Measurements from ENCODE around the gene NEK10. TPM values are rescaled to one million over a fixed set of nuclear protein-coding genes. Genes with fewer than 3 reads are reported as not detected.
A peak's percentile ranks its signal among the peaks of the same experiment; 100 is the strongest.

Gene NEK10
- total and polyA plus RNA-seq, 2 of the 4 experiments (the other 2 are of a cell fraction): 2.2 to 6.6 TPM

DNA sequence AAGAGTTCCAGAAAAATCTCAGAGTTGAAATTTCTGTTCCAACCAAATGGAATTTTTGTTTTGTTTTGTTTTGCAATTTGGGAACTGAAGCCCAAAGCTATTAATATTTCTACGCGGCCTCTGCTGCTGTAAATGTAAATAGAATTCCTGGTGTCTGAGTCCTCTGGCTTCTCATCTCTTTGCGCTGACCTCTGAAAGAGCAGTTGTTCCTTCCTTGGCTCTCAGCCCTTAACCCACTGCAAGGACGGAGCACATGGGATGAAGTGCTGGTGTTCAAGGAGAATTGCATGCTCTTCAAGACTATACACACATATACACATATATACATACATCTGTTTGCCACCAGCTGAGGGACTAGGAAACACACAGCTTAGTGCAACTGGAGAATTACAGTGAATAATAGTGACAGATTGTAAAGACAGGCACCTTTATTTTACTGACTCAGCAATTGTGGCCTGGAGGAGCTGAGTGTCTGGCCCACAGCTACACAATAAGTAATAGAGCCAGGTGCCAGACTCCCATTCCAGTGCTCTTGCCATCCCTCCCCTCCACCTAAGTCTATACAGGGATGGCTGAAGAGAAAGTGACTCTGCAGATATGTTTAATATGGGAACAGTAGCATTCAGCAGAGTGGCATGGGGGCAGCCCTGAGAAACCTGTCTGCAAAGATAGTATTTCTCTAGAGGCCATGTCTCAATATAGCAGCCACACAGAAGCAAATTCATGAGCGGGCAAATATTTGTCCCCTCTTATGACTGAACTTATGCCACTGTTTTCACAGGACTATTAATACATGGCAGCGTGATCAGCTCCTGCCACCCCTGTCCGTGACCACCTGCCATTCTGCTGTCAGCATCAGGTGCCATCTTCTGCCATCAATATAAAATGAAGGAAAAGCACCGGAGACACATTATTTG is 42.3 kb downstream of the NEK10 start:
- Histone ChIP-seq H2AK9ac (replicated peaks; ENCODE audit: low read depth, low read length, poor library complexity) (peak overlapping the region; percentile 34), H2AK5ac (ENCODE audit: low read depth, low read length) (peak overlapping the region; percentile 78; the same call in 1 of the 2 replicates), H2AFZ (replicated peaks; ENCODE audit: low read length, poor library complexity) (peak overlapping the region; percentile 34), H3K9me1 (ENCODE audit: insufficient read depth, low read length) (peaks cover 23% of the 10 kb centered on the region), H2BK120ac (ENCODE audit: low read depth, low read length) (peak overlapping the region; percentile 73), H4K91ac (ENCODE audit: insufficient read depth, low read depth, low read length) (peak overlapping the region; percentile 79), H3K4ac (ENCODE audit: low read depth, low read length) (peak overlapping the region; percentile 78), H3K4me2 (ENCODE audit: low read depth, low read length) (peak overlapping the region; percentile 38), H4K5ac (ENCODE audit: low read depth, low read length) (peak overlapping the region; percentile 71), H2BK20ac (ENCODE audit: low read depth, low read length) (peak overlapping the region; percentile 54), H3K79me1 (ENCODE audit: low read depth in 1 of 2, low read length in 2 of 2) (peaks cover 0 to 11% of the 10 kb centered on the region in 2 experiments; a peak in 3 of 4 replicates), H3K9me3 (ENCODE audit: control insufficient read depth, insufficient read depth, low read length) (no peaks in the 10 kb centered on the region), H3K27ac (ENCODE audit: insufficient read depth, low read length) (peak overlapping the region; percentile 68; the same call in 1 of the 2 replicates), H3K9ac (ENCODE audit: low read depth, low read length) (no peak overlapping the region), H3K27me3 (ENCODE audit: control insufficient read depth, insufficient read depth, low read length) (no peaks in the 10 kb centered on the region), H2BK15ac (ENCODE audit: low read depth, low read length) (peak overlapping the region; percentile 52; the same call in 2 of the 3 replicates), H3K14ac (replicated peaks; ENCODE audit: low read depth, low read length) (peak overlapping the region; percentile 53), H4K8ac (ENCODE audit: low read depth in 2 of 2, low read length in 2 of 2) (peak overlapping the region; percentile 9 to 44; a peak in 2 of 4 replicates), H3K18ac (ENCODE audit: low read depth, low read length) (peak overlapping the region; percentile 65), H3K23ac (ENCODE audit: low read depth, low read length) (no peak overlapping the region), H3K36me3 (ENCODE audit: control insufficient read depth, insufficient read depth, low read length) (no peaks in the 10 kb centered on the region; the same call in 1 of the 2 replicates), H2BK5ac (ENCODE audit: low read depth, low read length, poor library complexity, severe bottlenecking) (peak overlapping the region; percentile 76), H3K4me3 (ENCODE audit: insufficient read depth, low read depth, low read length) (no peak overlapping the region), H3K56ac (ENCODE audit: extremely low read depth, insufficient read depth, low read length) (no peak overlapping the region), H3K4me1 (ENCODE audit: control insufficient read depth, insufficient read depth, low read length) (peaks cover 22% of the 10 kb centered on the region), H4K20me1 (ENCODE audit: insufficient read depth, low read length) (no peaks in the 10 kb centered on the region)
- peak; percentile 95 for ATAC-seq (ENCODE audit: low read depth)
- in situ Hi-C loops (cut with MboI; ENCODE audit: low sequenced_read_pairs): no loop called here
- POLR2A ChIA-PET (ENCODE audit: unreplicated experiment): no interaction called here
- no TSS peak for BruUV-seq (replicated peaks)
- peak; percentile 98 for DNase-seq
- 100% methylated on average over 1 of the region's 8 CpGs; no CpG with 5 or more reads in 1 of the 2 experiments for whole genome bisulfite sequencing, 2 experiments (ENCODE audit: extremely low coverage in 2 of 2, insufficient read length in 1 of 2)
- intact Hi-C loops (cut with micrococcal nuclease): loop anchor here (1.0 kb wide), 2 partner anchors 15 to 42 kb away; partner anchors contain the start of gene NEK10
- TF ChIP-seq CEBPB (IDR thresholded peaks at IDR 0.05; ENCODE audit: low read depth, low read length): peak; percentile 64; the same call in 1 of the 2 replicates
- peak; percentile 65; the same call in 1 of the 2 replicates for TF ChIP-seq FOS (IDR thresholded peaks at IDR 0.05; ENCODE audit: low read depth, low read length)
- TF ChIP-seq MAFK (IDR thresholded peaks at IDR 0.05; ENCODE audit: low read depth, low read length): peak; percentile 99
- TF ChIP-seq MXI1 (IDR thresholded peaks at IDR 0.05; ENCODE audit: borderline replicate concordance, low read depth, low read length): peak; percentile 84; the same call in 1 of the 2 replicates
- TF ChIP-seq RFX5 (IDR thresholded peaks at IDR 0.05; ENCODE audit: low read depth, low read length): no peak
- no peak for TF ChIP-seq BHLHE40 (IDR thresholded peaks at IDR 0.05; ENCODE audit: low read depth, low read length)
- TF ChIP-seq, protein P1, sequence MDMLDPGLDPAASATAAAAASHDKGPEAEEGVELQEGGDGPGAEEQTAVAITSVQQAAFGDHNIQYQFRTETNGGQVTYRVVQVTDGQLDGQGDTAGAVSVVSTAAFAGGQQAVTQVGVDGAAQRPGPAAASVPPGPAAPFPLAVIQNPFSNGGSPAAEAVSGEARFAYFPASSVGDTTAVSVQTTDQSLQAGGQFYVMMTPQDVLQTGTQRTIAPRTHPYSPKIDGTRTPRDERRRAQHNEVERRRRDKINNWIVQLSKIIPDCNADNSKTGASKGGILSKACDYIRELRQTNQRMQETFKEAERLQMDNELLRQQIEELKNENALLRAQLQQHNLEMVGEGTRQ (IDR thresholded peaks at IDR 0.05; ENCODE audit: low read depth, low read length): no peak
- dilution Hi-C loops (cut with HindIII; ENCODE audit: low sequenced_read_pairs, unreplicated experiment): no loop called here
- CTCF ChIA-PET: interaction anchor here (0.6 to 1.6 kb wide), 3 partner anchors 9 to 211 kb away, joined by 3 to 4 read pairs (median 3); no protein-coding TSS in a partner anchor
